Suprapubic skin (tissue), 4 donors: ENCODE data around the gene ALG5. TPM values are rescaled to one million over a fixed set of nuclear protein-coding genes. Genes with fewer than 3 reads are reported as not detected.

Source experiments
- DNase-seq, 2 donors: peaks; one replicate each; pipeline ENCODE4 v3.0.0-alpha.2; 2019; ENCODE audit warnings: low spot score in 2 of 2
- H3K27ac ChIP-seq: fragments of 200-600 bp; sonication (generic); one replicate; pipeline ENCODE4 v1.5.1; 2019
- H3K27me3 ChIP-seq: fragments of 200-600 bp; sonication (generic); one replicate; pipeline ENCODE4 v1.5.1; 2019
- H3K36me3 ChIP-seq: fragments of 200-600 bp; sonication (generic); one replicate; pipeline ENCODE4 v1.5.1; 2019
- H3K4me1 ChIP-seq: fragments of 200-600 bp; sonication (generic); one replicate; pipeline ENCODE4 v1.5.1; 2019
- H3K4me3 ChIP-seq: fragments of 200-600 bp; sonication (generic); one replicate; pipeline ENCODE4 v1.5.1; 2019; ENCODE audit warnings: mild to moderate bottlenecking
- H3K9me3 ChIP-seq: fragments of 200-600 bp; sonication (generic); one replicate; pipeline ENCODE4 v1.5.1; 2019
- EP300 ChIP-seq: sonication (generic); formaldehyde crosslinking; IDR thresholded peaks from one replicate; pipeline ENCODE4 v1.6.1; 2017; ENCODE audit warnings: antibody characterized with exemption
- POLR2A ChIP-seq, 2 donors: fragments of 450-650 bp; IDR thresholded peaks; one replicate each; pipeline ENCODE4 v1.6.1; 2017; ENCODE audit warnings: antibody characterized with exemption in 2 of 2, mild to moderate bottlenecking in 2 of 2, moderate library complexity in 2 of 2
- POLR2AphosphoS5 ChIP-seq, 3 donors: sonication (generic); formaldehyde crosslinking; IDR thresholded peaks; one replicate each; pipeline ENCODE4 v1.6.1; 2017; ENCODE audit warnings: antibody characterized with exemption in 3 of 3
- WGBS: methylation state at CpG from one replicate; pipeline ENCODE4 v1.1.5; 2018; 5-methylcytosine and 5-hydroxymethylcytosine counted together
- total RNA-seq, 4 donors: library from RNA; depleted of rRNA; stranded (reverse); fragments of >200 nt; gene quantifications; one replicate each; pipeline ENCODE4 v1.1.0, GENCODE V29; 2016
- TF ChIP-seq, protein P1 (sequence below), 2 donors: fragments of 200-600 bp in 1 of 2; fragments of 450-650 bp in 1 of 2; sonication (generic) in 1 of 2; IDR thresholded peaks; one replicate each; pipeline ENCODE4 v1.5.1; 2016 to 2019; ENCODE audit warnings: antibody characterized with exemption in 2 of 2, mild to moderate bottlenecking in 1 of 2, moderate library complexity in 1 of 2

The ALG5 gene
- total RNA-seq, 4 donors from 2014 or later: 9.3 to 20.6 (median 16.7) TPM

- Histone ChIP-seq H3K4me1 (peaks cover 17% of the 10 kb centered on the region), H3K27me3 (no peaks in the 10 kb centered on the region), H3K27ac (no peak overlapping the region), H3K4me3 (no peak overlapping the region), H3K9me3 (no peaks in the 10 kb centered on the region), H3K36me3 (peaks cover 33% of the 10 kb centered on the region)
- no peak for DNase-seq
- 26% methylated on average over 3 of the region's 3 CpGs for WGBS
- TF ChIP-seq, protein P1, sequence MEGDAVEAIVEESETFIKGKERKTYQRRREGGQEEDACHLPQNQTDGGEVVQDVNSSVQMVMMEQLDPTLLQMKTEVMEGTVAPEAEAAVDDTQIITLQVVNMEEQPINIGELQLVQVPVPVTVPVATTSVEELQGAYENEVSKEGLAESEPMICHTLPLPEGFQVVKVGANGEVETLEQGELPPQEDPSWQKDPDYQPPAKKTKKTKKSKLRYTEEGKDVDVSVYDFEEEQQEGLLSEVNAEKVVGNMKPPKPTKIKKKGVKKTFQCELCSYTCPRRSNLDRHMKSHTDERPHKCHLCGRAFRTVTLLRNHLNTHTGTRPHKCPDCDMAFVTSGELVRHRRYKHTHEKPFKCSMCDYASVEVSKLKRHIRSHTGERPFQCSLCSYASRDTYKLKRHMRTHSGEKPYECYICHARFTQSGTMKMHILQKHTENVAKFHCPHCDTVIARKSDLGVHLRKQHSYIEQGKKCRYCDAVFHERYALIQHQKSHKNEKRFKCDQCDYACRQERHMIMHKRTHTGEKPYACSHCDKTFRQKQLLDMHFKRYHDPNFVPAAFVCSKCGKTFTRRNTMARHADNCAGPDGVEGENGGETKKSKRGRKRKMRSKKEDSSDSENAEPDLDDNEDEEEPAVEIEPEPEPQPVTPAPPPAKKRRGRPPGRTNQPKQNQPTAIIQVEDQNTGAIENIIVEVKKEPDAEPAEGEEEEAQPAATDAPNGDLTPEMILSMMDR (IDR thresholded peaks at IDR 0.05): no peak
- TF ChIP-seq POLR2A (IDR thresholded peaks at IDR 0.05): no peak
- TF ChIP-seq POLR2AphosphoS5 (IDR thresholded peaks at IDR 0.05): no peak
- no peak for TF ChIP-seq EP300
Measured at GRCh38 chr13:37001921-37002250, 2.7 kb upstream of the ALG5 start.

DNA sequence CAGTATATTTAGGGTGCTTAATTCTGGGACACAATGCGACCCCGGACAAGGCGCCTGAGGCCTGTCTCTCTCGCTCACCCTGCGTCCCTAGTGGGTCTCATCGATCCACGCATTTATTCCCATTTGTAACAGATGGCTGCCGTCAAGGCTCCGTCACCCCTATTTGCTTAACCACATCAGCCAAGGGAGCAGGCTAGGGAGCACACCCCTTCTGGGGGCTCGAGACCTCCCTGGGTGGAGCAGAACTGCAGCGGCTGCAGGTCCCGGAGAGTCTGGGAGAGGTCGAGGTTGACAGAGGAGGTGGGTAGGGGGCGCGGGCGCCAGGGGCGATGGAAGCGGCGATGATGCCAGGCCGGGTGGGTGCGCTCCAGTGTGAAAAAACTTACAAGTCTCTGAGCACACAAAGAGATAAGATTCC lies 507 bp downstream of the ALG5 start:
- TF ChIP-seq POLR2A (IDR thresholded peaks at IDR 0.05) (no peak), EP300 (no peak), POLR2AphosphoS5 (IDR thresholded peaks at IDR 0.05) (no peak)
- TF ChIP-seq, protein P1 (IDR thresholded peaks at IDR 0.05): no peak
- H3K27me3 ChIP-seq: no peaks in the 10 kb centered on the region
- peak; percentile 66 to 79 for DNase-seq
- WGBS: under 1% methylated on average over 17 of the region's 21 CpGs
- peaks cover 25% of the 10 kb centered on the region for H3K36me3 ChIP-seq
- H3K4me3 ChIP-seq: peak overlapping the region; percentile 68
- peaks cover 20% of the 10 kb centered on the region for H3K4me1 ChIP-seq
- H3K27ac ChIP-seq: peak overlapping the region; percentile 98
- H3K9me3 ChIP-seq: no peaks in the 10 kb centered on the region

DNA sequence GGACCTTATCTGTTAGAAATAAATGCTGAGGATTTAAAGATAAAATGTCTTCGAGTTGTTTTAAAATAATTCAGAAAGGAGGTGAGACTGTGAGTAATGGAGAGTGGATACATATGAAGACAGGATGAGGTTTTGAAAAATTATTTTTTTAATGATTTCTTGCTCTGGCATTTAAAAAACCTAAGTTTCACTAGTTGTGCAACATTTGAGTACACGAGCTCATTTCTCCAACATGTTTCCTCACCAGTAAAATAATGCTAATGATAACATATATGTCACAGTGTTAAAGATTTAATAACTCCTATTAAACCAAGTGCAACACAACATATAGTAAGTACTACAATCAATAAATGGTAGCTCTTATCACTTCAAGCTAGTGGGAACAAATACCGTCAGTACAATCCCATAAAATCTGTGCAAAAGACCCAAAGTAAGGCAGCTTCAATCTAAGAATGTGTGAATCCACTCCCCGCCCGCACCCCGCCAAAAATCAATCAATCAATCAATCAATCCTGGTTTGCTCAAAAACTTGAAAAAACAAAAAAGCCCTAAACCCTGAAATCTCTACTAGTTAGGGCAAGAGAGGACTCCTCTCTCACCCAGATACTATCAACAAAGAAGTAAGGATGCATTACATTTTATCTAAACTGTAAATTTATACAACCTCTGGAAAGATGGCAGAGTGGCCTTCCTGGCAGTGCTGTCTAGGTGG lies 1.3 kb downstream of the ALG5 start:
- H3K27ac ChIP-seq: no peak overlapping the region
- TF ChIP-seq, protein P1 (IDR thresholded peaks at IDR 0.05): no peak
- TF ChIP-seq POLR2A (IDR thresholded peaks at IDR 0.05) (no peak), POLR2AphosphoS5 (IDR thresholded peaks at IDR 0.05) (no peak), EP300 (no peak)
- no peaks in the 10 kb centered on the region for H3K9me3 ChIP-seq
- peaks cover 29% of the 10 kb centered on the region for H3K36me3 ChIP-seq
- peak overlapping the region; percentile 68 for H3K4me3 ChIP-seq
- H3K27me3 ChIP-seq: no peaks in the 10 kb centered on the region
- no peak for DNase-seq
- peaks cover 20% of the 10 kb centered on the region for H3K4me1 ChIP-seq
- WGBS: 57% methylated on average over 6 of the region's 6 CpGs

GRCh38 chr13:36992362-36992761 lies 6.8 kb downstream of the ALG5 start:
- no peaks in the 10 kb centered on the region for H3K9me3 ChIP-seq
- no peak for DNase-seq
- no peak overlapping the region for H3K27ac ChIP-seq
- H3K36me3 ChIP-seq: peaks cover 82% of the 10 kb centered on the region
- TF ChIP-seq POLR2A (IDR thresholded peaks at IDR 0.05): no peak
- 93% methylated on average over 4 of the region's 4 CpGs for WGBS
- no peaks in the 10 kb centered on the region for H3K27me3 ChIP-seq
- no peak overlapping the region for H3K4me3 ChIP-seq
- H3K4me1 ChIP-seq: peaks cover 4% of the 10 kb centered on the region

DNA sequence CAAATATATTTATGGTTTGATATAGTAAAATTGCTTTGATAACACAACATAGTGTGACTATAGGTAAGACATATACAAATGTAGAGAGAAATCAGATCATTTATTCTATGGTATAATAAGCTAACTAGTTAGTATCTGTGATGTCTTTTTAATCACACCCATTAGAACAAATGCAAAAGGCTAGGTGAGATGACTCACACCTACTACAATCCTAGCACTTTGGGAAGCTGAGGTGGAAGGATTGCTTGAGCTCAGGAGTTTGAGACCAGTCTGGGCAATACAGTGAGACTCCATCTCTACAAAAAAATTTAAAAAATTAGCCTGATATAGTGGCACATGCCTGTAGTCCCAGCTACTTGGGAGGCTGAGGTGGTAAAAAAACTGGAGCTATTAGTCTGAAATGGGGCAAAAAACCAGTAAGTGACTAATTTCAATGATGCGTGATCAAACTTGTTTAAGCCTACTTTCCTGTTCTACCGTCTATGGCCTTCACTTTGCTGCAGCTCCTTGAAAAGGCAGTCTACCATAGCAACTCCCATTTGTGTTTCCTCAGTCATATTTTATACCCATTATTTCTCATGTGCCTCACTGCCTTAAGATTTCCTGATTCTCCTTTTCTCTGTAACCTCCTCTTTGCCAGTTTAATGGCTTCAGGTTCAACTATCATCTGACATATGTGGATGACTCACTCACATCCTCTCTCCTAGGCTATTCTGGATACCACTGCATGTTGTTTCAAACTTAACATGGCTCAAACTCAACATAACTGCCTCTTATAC lies 12.5 kb downstream of the ALG5 start:
- H3K27ac ChIP-seq: no peak overlapping the region
- TF ChIP-seq, protein P1 (IDR thresholded peaks at IDR 0.05): no peak
- TF ChIP-seq POLR2AphosphoS5 (IDR thresholded peaks at IDR 0.05) (no peak), EP300 (no peak), POLR2A (IDR thresholded peaks at IDR 0.05) (no peak)

More for the DNA sequence above, 12.5 kb downstream of the ALG5 start:
- DNase-seq: no peak
- Histone ChIP-seq H3K4me3 (no peak overlapping the region), H3K9me3 (no peaks in the 10 kb centered on the region), H3K36me3 (peaks cover 84% of the 10 kb centered on the region), H3K27me3 (no peaks in the 10 kb centered on the region), H3K4me1 (no peaks in the 10 kb centered on the region)
- WGBS: 69% methylated on average over 2 of the region's 2 CpGs
